ENCODE results near the gene COL9A3.

COL9A3 gene
- long read RNA-seq, transcript COL9A3-203 (6 exons, 1,237 nt), result major isoform, 5 of 35 reads
- long read RNA-seq, partial matches to known transcripts, result 6 of 35 reads
- long read RNA-seq, other reads (novel, unspliced or antisense), result 22 of 35 reads

DNA sequence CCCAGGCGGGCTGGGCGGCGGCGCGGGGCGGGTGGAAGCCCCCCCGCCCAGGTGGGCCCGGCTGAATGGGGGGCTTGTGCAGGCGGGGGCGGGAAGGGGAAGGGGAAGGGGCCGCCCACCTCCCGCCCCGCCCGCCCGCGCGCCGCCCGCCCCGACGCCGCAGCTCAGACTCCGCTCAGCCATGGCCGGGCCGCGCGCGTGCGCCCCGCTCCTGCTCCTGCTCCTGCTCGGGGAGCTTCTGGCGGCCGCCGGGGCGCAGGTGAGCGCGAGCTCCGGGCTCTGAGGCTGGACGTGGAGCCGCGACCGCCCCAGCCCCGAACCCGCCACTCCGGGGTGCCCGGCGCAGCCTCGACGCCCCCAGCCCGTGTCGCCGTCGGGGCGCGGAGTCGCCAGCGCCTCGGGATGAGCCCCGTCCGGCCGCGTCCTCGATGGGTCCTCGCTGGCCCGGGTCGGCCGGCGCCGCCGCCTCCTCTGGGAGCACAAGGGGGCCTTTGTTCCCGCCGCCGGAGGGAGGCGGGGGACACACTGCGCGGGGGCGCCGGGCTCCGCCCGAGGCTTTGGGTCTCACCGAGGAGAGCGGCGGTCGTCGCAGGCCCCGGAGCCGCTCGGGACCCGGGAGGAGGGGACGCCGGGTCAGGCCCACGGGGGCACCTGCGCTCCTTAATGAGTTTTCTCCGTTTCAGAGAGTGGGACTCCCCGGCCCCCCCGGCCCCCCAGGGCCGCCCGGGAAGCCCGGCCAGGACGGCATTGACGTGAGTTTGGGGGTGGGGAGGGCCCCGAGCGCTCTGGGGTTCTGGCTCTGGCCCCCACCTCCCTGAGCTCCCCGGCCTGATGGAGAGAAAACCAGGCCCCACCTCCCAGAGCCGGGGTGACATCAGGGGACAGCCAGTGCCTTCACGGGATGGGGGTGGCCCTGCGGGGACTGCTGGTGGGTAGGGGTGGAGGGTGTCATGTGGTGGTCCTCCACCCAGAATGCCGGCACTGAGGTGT, at the start of gene COL9A3:
Gene COL9A3 (plus strand): TSS at position 167 of the 990 bp plus-strand sequence. CDS start 15 bp downstream, at position 182.
- no peak for TF ChIP-seq SPI1 (IDR thresholded peaks at IDR 0.05; ENCODE audit: borderline replicate concordance, low read depth)
- no peak for TF ChIP-seq POLR2AphosphoS5 (IDR thresholded peaks at IDR 0.05; ENCODE audit: low read depth)
- no peak for TF ChIP-seq GABPA (IDR thresholded peaks at IDR 0.05; ENCODE audit: low read depth)
- TF ChIP-seq, protein P1, sequence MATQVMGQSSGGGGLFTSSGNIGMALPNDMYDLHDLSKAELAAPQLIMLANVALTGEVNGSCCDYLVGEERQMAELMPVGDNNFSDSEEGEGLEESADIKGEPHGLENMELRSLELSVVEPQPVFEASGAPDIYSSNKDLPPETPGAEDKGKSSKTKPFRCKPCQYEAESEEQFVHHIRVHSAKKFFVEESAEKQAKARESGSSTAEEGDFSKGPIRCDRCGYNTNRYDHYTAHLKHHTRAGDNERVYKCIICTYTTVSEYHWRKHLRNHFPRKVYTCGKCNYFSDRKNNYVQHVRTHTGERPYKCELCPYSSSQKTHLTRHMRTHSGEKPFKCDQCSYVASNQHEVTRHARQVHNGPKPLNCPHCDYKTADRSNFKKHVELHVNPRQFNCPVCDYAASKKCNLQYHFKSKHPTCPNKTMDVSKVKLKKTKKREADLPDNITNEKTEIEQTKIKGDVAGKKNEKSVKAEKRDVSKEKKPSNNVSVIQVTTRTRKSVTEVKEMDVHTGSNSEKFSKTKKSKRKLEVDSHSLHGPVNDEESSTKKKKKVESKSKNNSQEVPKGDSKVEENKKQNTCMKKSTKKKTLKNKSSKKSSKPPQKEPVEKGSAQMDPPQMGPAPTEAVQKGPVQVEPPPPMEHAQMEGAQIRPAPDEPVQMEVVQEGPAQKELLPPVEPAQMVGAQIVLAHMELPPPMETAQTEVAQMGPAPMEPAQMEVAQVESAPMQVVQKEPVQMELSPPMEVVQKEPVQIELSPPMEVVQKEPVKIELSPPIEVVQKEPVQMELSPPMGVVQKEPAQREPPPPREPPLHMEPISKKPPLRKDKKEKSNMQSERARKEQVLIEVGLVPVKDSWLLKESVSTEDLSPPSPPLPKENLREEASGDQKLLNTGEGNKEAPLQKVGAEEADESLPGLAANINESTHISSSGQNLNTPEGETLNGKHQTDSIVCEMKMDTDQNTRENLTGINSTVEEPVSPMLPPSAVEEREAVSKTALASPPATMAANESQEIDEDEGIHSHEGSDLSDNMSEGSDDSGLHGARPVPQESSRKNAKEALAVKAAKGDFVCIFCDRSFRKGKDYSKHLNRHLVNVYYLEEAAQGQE (IDR thresholded peaks at IDR 0.05; ENCODE audit: insufficient replicate concordance, low read depth), result no peak
- TF ChIP-seq, protein P2, sequence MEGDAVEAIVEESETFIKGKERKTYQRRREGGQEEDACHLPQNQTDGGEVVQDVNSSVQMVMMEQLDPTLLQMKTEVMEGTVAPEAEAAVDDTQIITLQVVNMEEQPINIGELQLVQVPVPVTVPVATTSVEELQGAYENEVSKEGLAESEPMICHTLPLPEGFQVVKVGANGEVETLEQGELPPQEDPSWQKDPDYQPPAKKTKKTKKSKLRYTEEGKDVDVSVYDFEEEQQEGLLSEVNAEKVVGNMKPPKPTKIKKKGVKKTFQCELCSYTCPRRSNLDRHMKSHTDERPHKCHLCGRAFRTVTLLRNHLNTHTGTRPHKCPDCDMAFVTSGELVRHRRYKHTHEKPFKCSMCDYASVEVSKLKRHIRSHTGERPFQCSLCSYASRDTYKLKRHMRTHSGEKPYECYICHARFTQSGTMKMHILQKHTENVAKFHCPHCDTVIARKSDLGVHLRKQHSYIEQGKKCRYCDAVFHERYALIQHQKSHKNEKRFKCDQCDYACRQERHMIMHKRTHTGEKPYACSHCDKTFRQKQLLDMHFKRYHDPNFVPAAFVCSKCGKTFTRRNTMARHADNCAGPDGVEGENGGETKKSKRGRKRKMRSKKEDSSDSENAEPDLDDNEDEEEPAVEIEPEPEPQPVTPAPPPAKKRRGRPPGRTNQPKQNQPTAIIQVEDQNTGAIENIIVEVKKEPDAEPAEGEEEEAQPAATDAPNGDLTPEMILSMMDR (IDR thresholded peaks at IDR 0.05; ENCODE audit: insufficient read depth, low read length), result no peak
- Histone ChIP-seq H3K27me3 (ENCODE audit: insufficient read depth, poor library complexity, severe bottlenecking) (peaks cover 21% of the 10 kb centered on the region), H3K27ac (replicated peaks) (no peak within 1 kb of the TSS), H3K4me3 (replicated peaks; ENCODE audit: insufficient read depth, low read length) (no peak within 1 kb of the TSS)
- DNase-seq (ENCODE audit: low read depth in 1 of 2, low spot score in 1 of 2), result no peak

DNA sequence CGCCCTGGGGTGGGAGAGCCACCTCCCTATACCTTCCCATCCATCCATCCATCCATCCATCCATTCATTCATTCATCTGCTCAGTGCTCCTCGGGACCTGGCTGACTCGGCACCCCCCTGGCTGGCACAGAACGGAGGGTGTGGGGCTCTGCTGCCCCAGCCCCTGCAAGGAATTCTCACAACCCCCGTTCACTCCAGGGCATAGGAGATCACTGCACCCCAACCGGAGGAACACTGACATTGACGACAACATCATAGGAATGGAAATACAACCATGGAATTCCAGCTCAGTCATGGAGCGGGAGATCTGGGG, 48.7 kb upstream of the COL9A3 start:
- Histone ChIP-seq H3K27ac (replicated peaks) (no peak overlapping the region), H3K27me3 (ENCODE audit: insufficient read depth, poor library complexity, severe bottlenecking) (no peaks in the 10 kb centered on the region), H3K4me3 (replicated peaks; ENCODE audit: insufficient read depth, low read length) (no peak overlapping the region)
- TF ChIP-seq, protein P1 (IDR thresholded peaks at IDR 0.05; ENCODE audit: insufficient replicate concordance, low read depth), result no peak
- TF ChIP-seq SPI1 (IDR thresholded peaks at IDR 0.05; ENCODE audit: borderline replicate concordance, low read depth) (no peak), GABPA (IDR thresholded peaks at IDR 0.05; ENCODE audit: low read depth) (no peak), POLR2AphosphoS5 (IDR thresholded peaks at IDR 0.05; ENCODE audit: low read depth) (no peak)
- TF ChIP-seq, protein P2 (IDR thresholded peaks at IDR 0.05; ENCODE audit: insufficient read depth, low read length), result no peak
- no peak for DNase-seq (ENCODE audit: low read depth in 1 of 2, low spot score in 1 of 2)

DNA sequence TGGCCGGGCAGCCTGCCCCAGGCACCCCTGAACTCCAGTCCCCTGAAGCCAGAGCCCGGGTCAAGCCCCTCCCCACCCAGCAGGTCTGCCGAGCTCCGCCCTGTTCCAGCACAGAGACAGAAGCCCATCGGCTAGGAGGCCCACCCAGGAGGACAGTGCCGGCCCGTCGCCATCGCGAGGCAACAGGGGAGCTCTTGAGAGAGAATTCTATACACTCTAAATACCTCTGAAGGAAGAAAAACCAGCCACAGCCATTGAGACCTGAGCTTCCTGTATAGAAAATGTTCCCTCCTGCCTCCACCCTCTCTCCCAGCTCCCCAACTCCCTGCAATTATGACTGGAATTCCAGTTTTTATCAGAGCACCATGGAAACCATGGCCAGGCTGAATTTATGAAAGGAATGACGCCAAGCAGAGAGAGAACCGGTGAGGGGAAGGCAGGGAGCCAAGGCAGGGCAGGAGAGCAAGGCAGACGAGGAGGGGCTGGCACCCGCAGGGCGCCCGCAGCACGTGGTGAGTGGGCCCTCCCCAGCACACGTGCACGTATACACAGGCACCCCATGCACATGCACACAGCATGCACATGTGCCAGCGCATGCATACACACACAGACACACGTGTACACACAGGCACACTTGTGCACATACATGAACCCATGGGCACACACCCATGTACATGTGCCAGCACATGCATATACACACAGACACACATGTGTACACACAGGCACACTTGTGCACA, 48.1 kb upstream of the COL9A3 start:
- DNase-seq (ENCODE audit: low read depth in 1 of 2, low spot score in 1 of 2), result no peak
- no peaks in the 10 kb centered on the region for H3K27me3 ChIP-seq (ENCODE audit: insufficient read depth, poor library complexity, severe bottlenecking)
- no peak overlapping the region for H3K27ac ChIP-seq (replicated peaks)
- TF ChIP-seq, protein P2 (IDR thresholded peaks at IDR 0.05; ENCODE audit: insufficient read depth, low read length), result no peak
- TF ChIP-seq SPI1 (IDR thresholded peaks at IDR 0.05; ENCODE audit: borderline replicate concordance, low read depth) (no peak), POLR2AphosphoS5 (IDR thresholded peaks at IDR 0.05; ENCODE audit: low read depth) (no peak), GABPA (IDR thresholded peaks at IDR 0.05; ENCODE audit: low read depth) (no peak)
- TF ChIP-seq, protein P1 (IDR thresholded peaks at IDR 0.05; ENCODE audit: insufficient replicate concordance, low read depth), result no peak
- H3K4me3 ChIP-seq (replicated peaks; ENCODE audit: insufficient read depth, low read length), result no peak overlapping the region

All from HL-60 (cell line).